HG03442 (cell line): ENCODE data around the gene CNOT2.
"Not testable (repeated sequence)": the region's sequence is repeated elsewhere in the genome, so short reads cannot be mapped to it uniquely, and the experiment has no call there.

Experiments
- ATAC-seq: cut with Tn5 transposase; IDR thresholded peaks from one replicate; pipeline ENCODE4 v1.9.1; 2021; ENCODE audit warnings: mild to moderate bottlenecking, moderate library complexity; ENCODE audit not compliant: unreplicated experiment

CNOT2 gene

DNA sequence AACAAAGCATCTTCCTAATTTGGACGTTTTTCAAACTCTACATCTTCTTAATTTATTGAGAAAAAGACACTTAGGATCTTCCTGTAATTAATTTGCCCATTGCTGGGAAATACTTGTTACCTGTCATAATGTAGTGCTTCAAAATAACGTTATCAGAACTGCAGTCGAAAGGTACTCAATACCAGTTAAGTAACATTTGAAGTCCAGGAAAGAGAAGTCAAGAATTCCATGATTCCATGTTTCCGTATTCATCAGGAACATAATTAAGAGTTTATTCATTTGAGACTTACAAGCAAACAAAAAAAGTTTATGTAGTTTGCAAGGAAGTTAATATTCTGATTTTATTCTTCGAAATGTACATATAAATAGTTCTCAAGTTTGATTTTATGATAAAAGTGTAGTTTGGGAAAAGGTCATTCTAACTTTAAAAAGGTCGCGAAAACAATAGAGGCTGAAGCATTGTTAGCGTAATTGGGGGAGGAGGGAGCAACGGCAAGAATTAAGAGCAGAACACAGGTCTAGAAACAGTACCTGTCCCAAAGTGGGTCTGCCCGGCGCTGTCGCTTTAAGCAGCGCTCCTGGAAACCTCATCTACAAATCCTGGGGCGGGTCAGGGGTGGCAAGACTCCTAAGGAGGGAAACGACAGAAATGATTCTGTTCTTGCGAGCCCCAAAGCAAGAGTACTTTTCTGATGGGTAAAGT lies 121.6 kb downstream of the CNOT2 start:
- ATAC-seq: no peak

DNA sequence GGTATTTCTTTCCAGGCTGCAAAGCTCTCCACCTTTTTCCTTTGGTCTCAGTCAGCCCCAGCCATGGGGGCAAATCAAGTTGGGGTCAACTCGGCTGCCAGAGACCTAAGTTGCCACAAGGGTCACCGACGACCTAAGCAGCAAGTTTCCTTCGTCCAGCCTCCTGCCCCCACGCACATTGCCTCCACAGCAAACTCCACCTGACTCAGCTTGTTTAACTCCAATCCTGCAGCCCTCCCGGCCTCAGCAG lies 122.1 kb downstream of the CNOT2 start:
- no peak for ATAC-seq

DNA sequence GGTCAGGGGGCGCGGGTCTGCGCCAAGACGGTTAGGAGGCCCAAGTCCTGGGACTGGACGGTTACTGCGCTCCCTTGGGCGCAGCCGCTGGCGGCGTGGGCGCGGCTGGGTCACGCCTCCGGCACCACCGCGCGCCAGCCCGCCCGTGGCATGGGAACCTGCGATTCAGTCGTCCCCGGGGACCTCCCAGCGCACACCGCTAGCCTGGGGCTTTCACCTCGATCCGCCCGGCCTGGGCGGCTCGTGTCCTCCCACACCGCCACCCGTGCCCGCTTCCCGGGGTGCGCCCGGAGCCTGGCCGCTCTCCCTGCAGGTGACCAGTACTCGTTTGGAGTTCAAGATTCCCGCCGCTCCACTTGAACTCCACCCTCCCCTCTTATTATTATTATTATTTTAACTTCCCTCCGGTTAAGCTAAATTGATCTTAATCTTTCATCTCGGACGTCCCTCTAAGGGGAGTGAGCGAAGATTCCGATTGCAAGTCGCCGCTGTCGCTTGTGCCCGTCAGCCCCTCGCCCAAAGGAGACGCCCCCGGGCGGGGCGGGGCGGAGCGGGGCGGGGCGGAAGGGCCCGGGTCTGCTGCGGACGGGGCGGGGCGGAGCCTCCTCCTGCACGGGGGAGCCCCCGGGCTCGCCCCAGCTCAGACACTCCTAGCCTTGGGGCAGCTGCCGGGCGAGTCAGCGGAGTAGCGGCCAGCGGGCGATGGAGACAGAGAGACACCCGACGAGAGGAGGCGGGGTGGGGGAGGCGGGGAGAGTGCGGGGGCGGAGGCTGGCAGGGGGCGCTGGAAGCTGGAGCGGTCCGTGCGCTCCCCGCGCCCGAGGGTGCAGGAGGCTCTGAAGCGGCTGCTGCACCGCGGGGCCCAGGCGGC lies 122.7 kb downstream of the CNOT2 start, which contains the start of gene KCNMB4:
TSS of gene KCNMB4 (plus strand) at position 643 of the 871 bp plus-strand sequence. CDS start 445 bp downstream, outside the sequence.
- ATAC-seq: peak; percentile 87

DNA sequence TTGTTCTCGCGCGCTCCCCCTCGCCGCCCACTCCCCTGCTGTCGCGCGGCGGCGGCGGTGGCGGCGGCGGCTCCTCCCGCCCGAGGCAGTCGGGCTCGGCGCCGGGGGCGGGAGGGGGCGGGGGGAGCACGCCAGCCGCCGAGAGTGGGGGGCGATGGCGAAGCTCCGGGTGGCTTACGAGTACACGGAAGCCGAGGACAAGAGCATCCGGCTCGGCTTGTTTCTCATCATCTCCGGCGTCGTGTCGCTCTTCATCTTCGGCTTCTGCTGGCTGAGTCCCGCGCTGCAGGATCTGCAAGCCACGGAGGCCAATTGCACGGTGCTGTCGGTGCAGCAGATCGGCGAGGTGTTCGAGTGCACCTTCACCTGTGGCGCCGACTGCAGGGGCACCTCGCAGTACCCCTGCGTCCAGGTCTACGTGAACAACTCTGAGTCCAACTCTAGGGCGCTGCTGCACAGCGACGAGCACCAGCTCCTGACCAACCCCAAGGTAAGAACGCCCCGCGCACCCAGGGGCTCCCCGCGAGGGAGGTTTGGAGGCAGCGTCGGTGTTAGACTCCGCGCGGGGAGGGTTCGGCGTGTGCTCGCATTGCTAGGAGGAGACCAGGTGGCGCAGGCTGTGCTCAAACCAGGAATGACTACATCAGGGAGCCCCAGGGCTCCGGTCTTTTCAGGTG lies 123.5 kb downstream of the CNOT2 start:
- ATAC-seq: peak; percentile 34

DNA sequence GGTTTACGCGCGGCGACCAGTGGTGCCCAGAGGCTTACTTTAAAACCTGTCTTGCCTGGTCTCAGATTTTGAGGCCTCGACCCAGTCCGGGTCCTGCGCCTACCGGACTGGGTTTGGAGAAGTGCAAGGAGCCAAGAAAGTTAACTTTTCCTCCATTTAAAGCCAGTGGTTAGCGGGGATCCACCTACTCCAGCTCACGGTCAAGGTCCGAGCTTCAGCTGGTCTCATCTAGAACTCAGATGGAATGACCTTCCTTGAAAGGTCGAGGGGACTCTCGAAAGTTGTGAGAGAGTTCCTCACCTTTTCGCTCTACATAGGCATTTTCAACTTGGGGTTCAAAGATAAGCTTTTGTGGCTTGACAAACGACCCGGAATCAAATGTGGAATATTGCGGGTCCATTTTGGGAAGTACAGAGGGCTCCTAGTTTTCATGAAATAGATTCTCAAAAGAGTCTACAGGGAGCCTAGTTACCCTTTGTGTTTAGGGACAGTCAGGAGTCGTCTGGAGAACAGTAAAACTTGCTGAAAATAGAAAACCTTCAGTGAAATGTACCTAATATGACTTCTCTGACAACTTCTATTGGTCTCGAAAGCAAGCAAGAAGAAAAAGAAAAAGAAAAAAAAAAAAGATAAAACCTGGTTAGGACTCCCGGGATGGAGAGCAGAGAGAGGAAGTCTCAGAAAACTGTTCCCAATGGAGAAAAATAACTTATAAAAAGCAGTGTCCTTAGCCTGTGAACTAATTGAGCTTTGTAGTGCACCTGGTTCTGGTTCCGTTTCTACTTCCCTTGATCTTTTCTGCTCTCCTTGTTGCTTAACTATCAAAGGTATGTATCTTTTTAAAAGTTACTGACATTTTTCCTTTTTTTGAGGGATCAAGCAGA lies 124.3 kb downstream of the CNOT2 start:
- ATAC-seq: no peak

DNA sequence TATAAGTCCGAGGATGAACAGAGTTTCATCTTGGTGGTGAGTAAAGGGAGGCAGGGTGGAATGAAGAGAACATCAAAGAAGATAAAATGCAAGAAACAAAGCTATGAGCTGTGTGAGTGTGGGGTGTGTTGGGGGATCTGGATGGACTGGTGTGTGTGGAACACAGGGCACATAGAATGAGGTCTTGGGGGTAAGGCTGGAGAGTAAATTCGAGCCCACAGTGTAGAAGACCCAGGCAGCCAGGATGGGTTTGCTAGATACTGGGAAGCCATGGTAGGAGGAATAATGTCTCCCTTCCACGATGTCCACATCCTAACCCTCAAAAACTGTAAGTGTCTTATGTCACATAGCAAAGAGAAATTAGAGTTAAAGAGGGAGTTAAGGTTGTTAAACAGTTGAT lies 129.6 kb downstream of the CNOT2 start:
- no peak for ATAC-seq

DNA sequence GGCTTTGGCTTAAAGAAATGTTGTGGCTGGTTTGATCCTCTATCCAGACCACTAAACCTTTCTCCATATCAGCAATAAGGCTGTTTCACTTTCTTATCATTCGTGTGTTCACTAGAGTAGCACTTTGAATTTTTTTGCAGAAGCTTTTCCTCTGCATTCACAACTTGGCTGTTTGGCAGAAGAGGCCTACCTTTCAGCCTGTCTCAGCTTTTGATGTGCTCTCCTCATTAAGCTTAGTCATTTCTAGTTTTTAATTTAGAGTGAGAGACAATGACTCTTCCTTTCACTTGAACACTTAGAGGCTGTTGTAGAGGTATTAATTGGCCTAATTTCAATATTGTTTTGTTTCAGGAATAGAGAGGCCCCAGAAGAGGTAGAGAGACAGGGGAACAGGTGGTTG lies 136.6 kb downstream of the CNOT2 start:
- no peak for ATAC-seq

DNA sequence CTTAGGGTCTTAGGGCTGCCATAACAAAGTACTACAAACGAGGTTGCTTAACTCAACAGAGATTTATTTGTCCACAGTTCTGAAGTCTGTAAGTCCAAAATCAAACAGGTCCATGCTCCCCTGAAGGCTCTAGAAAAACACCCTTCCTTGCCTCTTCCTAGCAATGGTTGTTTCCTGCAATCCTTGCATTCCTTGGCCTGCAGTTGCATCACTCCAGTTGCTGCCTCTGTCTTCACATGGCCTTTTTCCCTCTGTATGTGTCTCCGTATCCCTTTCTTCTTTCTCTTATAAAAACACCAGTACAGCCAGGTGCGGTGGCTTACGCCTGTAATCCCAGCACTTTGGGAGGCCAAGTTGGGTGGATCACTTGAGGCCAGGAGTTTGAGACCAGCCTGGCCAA lies 140.3 kb downstream of the CNOT2 start:
- ATAC-seq: no peak

DNA sequence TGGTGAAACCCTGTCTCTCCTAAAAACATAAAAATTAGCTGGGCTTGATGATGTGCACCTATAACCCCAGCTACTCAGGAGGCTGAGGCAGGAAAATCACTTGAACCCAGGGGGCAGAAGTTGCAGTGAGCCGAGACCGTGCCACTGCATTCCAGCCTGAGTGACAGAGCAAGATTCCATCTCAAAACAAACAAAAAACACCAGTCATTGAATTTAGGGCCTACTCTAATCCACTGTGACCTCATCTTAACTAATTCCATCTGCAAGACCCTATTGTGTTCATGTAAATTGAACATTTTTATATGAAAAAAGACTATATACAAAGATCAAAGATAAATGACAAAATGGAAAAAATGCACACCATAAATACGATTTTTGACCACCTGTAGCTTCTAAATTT lies 140.7 kb downstream of the CNOT2 start:
- no peak for ATAC-seq

DNA sequence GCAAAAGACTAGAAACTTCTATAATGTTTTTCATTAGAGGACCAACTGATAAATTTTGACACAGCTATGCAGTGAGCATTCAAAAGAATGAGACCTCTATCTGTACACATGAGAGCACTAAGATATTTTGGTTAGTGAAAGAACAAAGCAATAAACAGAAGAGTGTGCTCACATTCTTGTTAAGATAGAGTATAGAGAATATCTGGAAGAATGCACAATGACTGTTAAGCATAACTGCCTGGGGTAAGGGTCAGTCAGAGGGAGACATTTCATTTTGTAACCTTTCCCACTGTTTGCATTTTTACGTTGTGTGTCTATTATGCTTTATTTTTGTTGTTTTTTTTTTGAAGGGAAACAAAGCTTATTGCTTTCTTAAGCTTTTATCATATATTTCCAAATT lies 143.5 kb downstream of the CNOT2 start:
- no peak for ATAC-seq

DNA sequence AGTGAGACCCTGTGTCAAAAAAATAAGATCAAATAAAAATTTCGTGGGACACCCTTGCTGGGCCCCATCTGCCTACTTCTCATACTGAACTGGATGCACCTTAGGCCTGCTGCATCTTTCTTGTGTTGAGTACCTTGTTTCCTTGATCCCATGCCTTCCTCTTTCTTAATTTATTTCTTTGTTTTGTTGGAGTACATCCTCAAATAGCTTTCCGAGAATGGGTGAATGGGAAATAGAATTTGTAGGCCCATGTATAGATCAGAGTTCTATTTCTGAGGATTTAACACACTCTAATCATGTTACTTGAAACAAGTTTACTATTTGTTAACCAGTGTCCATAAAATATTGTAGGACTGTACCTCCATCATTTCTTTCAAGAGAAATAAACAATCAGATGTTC lies 146.4 kb downstream of the CNOT2 start:
- no peak for ATAC-seq

DNA sequence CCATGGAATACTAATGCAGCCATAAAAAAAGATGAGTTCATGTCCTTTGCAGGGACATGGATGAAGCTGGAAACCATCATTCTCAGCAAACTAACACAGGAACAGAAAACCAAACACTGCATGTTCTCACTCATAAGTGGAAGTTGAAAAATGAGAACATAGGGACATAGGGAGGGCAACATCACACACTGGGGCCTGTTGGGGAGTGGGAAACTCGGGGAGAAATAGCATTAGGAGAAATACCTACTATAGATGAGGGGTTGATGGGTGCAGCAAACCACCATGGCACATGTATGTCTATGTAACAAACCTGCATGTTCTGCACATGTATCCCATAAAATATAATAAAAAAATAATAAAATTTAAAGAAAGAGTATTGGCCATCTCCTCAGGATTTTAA lies 149.4 kb downstream of the CNOT2 start:
- ATAC-seq: not testable (repeated sequence)

DNA sequence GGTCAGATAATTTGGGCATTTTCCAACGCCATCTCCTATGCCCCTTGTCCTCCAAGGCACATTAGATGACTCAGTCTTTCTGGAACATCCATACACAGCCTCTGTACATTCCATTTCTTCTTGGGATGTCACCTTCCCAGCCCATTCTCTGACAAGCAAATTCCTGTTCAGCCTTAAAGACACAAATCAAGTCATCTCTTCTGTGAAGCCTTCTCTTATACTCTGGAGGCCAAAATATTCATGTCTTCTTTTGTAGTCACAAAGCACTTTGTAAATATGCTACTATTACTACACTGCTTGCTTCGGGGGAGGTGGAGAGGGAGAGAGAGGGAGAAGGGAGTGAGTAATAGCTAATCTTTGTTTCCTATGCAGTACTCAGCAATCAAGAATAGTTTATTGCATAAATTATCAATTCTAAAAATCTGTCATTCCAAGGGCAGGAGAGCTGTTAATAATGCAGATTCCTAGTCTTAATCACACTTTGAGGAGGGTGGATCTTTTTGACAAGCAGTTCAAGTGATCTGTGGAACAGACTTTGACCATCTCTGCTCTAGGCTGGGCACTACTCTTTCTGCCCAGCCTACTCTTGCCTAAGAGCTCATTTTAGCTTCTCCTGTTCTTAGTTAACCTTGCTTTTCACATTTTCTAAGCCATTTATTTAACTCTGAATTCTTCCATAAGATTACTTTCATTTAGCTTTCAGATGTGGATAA lies 150.7 kb downstream of the CNOT2 start:
- ATAC-seq: no peak

DNA sequence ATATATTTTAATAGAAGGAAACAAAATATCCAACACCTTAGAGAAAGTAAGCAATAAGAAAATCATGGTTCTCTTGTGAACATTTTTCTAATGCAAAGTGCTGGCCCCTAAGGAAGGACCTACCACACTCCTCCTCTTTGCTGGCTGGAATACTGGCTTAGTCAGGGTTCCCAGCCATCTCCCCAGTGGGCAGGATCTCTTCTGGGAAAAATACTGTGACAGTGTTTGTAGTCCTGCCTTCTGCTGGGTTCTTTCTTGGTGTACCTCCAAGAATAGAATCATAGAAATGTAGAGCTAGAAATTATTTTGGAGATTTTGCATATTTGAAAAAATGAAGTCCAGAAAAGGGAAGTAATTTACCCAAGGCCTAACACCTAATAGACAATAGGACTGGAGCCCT lies 154.8 kb downstream of the CNOT2 start:
- ATAC-seq: no peak

DNA sequence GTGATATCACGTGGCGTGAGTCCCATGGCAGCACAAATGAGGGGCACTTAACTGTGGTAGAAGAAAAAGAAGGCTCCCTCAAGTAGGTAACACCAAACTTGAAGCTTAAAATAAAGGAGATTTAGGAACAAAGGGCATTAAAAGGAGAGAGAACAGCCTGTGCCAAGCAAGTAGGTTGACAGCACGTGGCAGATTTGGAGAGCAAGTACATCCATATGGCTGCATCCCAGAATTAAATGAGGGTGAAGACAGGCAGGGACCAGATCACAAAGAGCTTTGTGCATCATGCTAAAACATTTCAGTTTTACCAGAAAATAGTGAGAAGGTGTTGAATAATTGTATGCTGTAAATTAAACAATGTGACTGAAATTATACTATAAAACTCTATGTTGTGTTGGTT lies 155.6 kb downstream of the CNOT2 start:
- no peak for ATAC-seq

DNA sequence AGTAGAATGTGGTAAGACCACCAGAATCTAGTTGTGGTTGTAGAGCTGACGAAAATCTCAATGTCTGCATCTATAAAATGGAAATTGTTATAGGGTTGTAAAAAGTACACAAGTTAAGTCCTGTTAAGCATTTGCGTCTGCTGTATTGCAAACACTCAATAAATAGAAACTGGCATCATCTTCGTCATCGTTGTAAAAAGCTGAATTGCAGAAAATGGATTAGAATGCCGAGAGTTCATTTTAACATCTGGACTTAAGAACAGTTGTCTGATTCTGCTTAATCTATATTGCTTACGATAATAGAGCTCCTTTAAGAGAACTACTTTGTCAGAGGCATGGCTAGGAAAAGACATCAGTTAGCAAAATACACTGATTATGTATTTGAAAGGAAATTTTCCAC lies 156.1 kb downstream of the CNOT2 start:
- ATAC-seq: no peak

DNA sequence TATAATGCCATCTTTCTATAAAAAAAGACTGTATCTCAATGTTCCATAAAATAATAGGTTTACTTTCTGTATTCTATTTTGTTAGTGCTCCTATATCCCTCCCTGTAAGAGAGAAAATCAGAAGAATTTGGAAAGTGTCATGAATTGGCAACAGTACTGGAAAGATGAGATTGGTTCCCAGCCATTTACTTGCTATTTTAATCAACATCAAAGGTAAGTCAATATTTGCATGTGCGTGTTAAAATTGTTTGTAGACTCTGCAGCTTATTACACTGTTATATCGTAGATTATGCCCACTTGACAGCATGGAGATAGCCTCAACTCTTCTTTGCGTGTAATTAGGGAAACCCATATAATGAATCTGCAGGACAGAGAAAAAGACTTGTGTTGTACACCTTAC lies 156.9 kb downstream of the CNOT2 start:
- ATAC-seq: no peak

DNA sequence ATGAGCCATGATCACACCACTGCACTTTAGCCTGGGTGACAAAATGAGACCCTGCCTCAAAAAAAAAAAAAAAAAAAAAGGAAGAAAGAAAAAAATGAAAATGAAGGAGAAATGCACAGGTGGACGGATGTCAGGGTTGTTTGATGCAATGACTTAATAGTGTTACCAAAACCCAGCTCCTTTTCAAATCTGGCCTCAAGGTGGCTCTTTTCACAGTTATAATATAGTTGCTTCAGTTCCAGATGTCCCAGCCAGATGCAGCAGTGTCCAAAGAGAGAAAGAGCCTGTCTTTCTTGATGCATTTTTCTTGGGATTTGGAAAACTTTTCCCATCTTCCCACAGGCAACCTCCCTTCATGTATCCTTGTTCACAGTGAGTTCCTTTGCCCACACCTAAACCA lies 159.4 kb downstream of the CNOT2 start:
- ATAC-seq: no peak

DNA sequence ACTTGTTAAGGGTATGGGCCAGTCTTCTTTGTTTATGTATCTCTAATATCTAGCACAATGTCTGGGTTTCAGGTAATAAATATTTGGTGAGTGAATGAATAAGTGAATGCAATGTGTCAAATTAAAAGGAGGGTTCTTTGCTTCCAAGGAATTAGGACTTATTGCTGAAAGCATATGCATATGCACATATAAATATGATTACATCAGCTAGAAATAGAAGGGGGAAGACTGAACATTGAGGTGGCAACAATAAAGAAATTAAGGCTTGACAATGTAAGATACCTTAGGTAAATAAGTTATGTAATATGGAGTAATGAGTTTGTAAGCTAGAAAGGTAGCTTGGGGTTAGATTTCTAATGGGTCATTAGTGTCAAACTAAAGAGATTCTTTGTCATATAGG lies 160.6 kb downstream of the CNOT2 start:
- no peak for ATAC-seq
